Tibial artery (tissue), 4 donors: Measurements from ENCODE around the gene KLF1.

ENCODE experiments used
- DNase-seq, 2 donors: peaks; one replicate each; pipeline ENCODE4 v3.0.0-alpha.2; 2019
- H3K27ac ChIP-seq, 2 donors: fragments of 200-600 bp; sonication (generic) in 1 of 2; 1 replicate in 1 of 2; 2 replicates in 1 of 2; pipeline ENCODE4 v1.5.1; 2018 to 2019; ENCODE audit warnings: mild to moderate bottlenecking in 1 of 2
- H3K27me3 ChIP-seq, 2 donors: fragments of 200-600 bp; sonication (generic) in 1 of 2; one replicate each; pipeline versions ENCODE4 v1.5.1 to v1.6.0; 2016 to 2019
- H3K36me3 ChIP-seq, 3 donors: fragments of 200-600 bp; sonication (generic) in 2 of 3; one replicate each; pipeline ENCODE4 v1.5.1; 2016 to 2019; ENCODE audit warnings: mild to moderate bottlenecking in 2 of 3
- H3K4me1 ChIP-seq, 4 donors: fragments of 200-600 bp; sonication (generic) in 2 of 4; 1 replicate in 3 of 4; 2 replicates in 1 of 4; pipeline ENCODE4 v1.5.1; 2016 to 2019
- H3K4me3 ChIP-seq, 2 donors: fragments of 200-600 bp; sonication (generic) in 1 of 2; 1 replicate in 1 of 2; 2 replicates in 1 of 2; pipeline ENCODE4 v1.5.1; 2018 to 2019; ENCODE audit warnings: mild to moderate bottlenecking in 2 of 2
- H3K9me3 ChIP-seq, 3 donors: fragments of 200-600 bp; sonication (generic) in 1 of 3; one replicate each; pipeline ENCODE4 v1.5.1; 2016 to 2019
- CTCF ChIP-seq, 2 experiments: fragments of 200-600 bp in 1 of 2; fragments of 450-650 bp in 1 of 2; IDR thresholded peaks; one replicate each; pipeline ENCODE4 v1.5.1; 2017 to 2019; ENCODE audit warnings: antibody characterized with exemption in 2 of 2, mild to moderate bottlenecking in 1 of 2, moderate library complexity in 1 of 2
- intact Hi-C: fragments of 100-400 bp; cut with DNase I; formaldehyde crosslinking; loops from one replicate; pipeline ENCODE4 v1.15.0; 2023; ENCODE audit warnings: low total_unique reads

The KLF1 gene

GRCh38 chr19:12843999-12844732 lies 42.8 kb downstream of the KLF1 start:
- intact Hi-C loops = no loop called here
- Histone ChIP-seq H3K4me1 (peaks cover 0 to 23% (median 14%) of the 10 kb centered on the region in 4 donors), H3K27me3 (peaks cover 8 to 79% of the 10 kb centered on the region in 2 donors), H3K27ac (no peak overlapping the region), H3K9me3 (no peaks in the 10 kb centered on the region), H3K36me3 (no peaks in the 10 kb centered on the region), H3K4me3 (no peak overlapping the region)
- no peak for TF ChIP-seq CTCF (IDR thresholded peaks at IDR 0.05)
- DNase-seq = no peak

GRCh38 chr19:12843328-12843727 lies 43.7 kb downstream of the KLF1 start:
- DNase-seq = no peak
- Histone ChIP-seq H3K4me3 (no peak overlapping the region), H3K27me3 (peaks cover 10 to 87% of the 10 kb centered on the region in 2 donors), H3K4me1 (peaks cover 0 to 30% (median 21%) of the 10 kb centered on the region in 4 donors), H3K27ac (no peak overlapping the region), H3K36me3 (no peaks in the 10 kb centered on the region), H3K9me3 (no peaks in the 10 kb centered on the region)
- TF ChIP-seq CTCF (IDR thresholded peaks at IDR 0.05) = no peak
- intact Hi-C loops = no loop called here

GRCh38 chr19:12842511-12842910 lies 44.5 kb downstream of the KLF1 start:
- no peaks in the 10 kb centered on the region for H3K36me3 ChIP-seq
- H3K4me3 ChIP-seq = no peak overlapping the region
- peaks cover 10 to 89% of the 10 kb centered on the region in 2 donors for H3K27me3 ChIP-seq
- no peak for DNase-seq
- intact Hi-C loops = no loop called here
- TF ChIP-seq CTCF (IDR thresholded peaks at IDR 0.05) = no peak
- no peaks in the 10 kb centered on the region for H3K9me3 ChIP-seq
- H3K4me1 ChIP-seq = peaks cover 0 to 28% (median 23%) of the 10 kb centered on the region in 4 donors
- H3K27ac ChIP-seq = no peak overlapping the region

GRCh38 chr19:12841094-12841493 lies 45.9 kb downstream of the KLF1 start:
- no peaks in the 10 kb centered on the region for H3K9me3 ChIP-seq
- H3K4me1 ChIP-seq = peaks cover 0 to 23% (median 20%) of the 10 kb centered on the region in 4 donors
- H3K4me3 ChIP-seq = no peak overlapping the region
- DNase-seq = no peak
- H3K27me3 ChIP-seq = peaks cover 10 to 91% of the 10 kb centered on the region in 2 donors
- intact Hi-C loops = no loop called here
- TF ChIP-seq CTCF (IDR thresholded peaks at IDR 0.05) = no peak
- H3K36me3 ChIP-seq = no peaks in the 10 kb centered on the region
- no peak overlapping the region for H3K27ac ChIP-seq

- DNase-seq = no peak
- intact Hi-C loops = no loop called here
- no peak overlapping the region for H3K4me3 ChIP-seq
- H3K9me3 ChIP-seq = no peaks in the 10 kb centered on the region
- H3K27me3 ChIP-seq = peaks cover 10 to 95% of the 10 kb centered on the region in 2 donors
- no peak overlapping the region for H3K27ac ChIP-seq
- TF ChIP-seq CTCF (IDR thresholded peaks at IDR 0.05) = no peak
- peaks cover 0 to 24% (median 20%) of the 10 kb centered on the region in 4 donors for H3K4me1 ChIP-seq
- no peaks in the 10 kb centered on the region for H3K36me3 ChIP-seq
These were observed 46.6 kb downstream of the KLF1 start for GRCh38 chr19:12840091-12841079.
